Right lung (tissue), 10 donors: ENCODE measurements around the gene PDCD6IP. TPM values are rescaled to one million over a fixed set of nuclear protein-coding genes. Genes with fewer than 3 reads are reported as not detected.
A peak's percentile ranks its signal among the peaks of the same experiment; 100 is the strongest.
"Not testable (repeated sequence)": the region's sequence is repeated elsewhere in the genome, so short reads cannot be mapped to it uniquely, and the experiment has no call there.

Experiments used
- DNase-seq, 2 donors: peaks; one replicate each; pipeline ENCODE4 v3.0.0-alpha.2; 2013
- long read RNA-seq, 8 donors: transcript quantifications; one replicate each; lab custom pipeline, GENCODE V29; 2026
- polyA plus RNA-seq, 5 donors: library from polyadenylated mRNA; unstranded; fragments of 120-200 nt; gene quantifications; one replicate each; pipeline versions ENCODE4 v1.2.1 to v1.2.3, GENCODE V29; 2013; ENCODE audit warnings: inconsistent platforms in 1 of 5, low replicate concordance in 1 of 5; ENCODE audit not compliant: insufficient read length in 5 of 5, insufficient read depth in 1 of 5

PDCD6IP gene
- 100 to 1,000 TPM; 139 to 253 (median 206) TPM for polyA plus RNA-seq
- long read RNA-seq, donor 1, full-length matches to known transcripts: 19 of 74 reads
- long read RNA-seq, donor 1, partial matches to known transcripts: 55 of 74 reads
- long read RNA-seq, donor 1, other reads (novel, unspliced or antisense): 0 of 74 reads
- long read RNA-seq, donor 2, full-length matches to known transcripts: 4 of 4 reads
- long read RNA-seq, donor 2, partial matches to known transcripts: 0 of 4 reads
- long read RNA-seq, donor 2, other reads (novel, unspliced or antisense): 0 of 4 reads
- long read RNA-seq, donor 3, full-length matches to known transcripts: 10 of 45 reads
- long read RNA-seq, donor 3, partial matches to known transcripts: 35 of 45 reads
- long read RNA-seq, donor 3, other reads (novel, unspliced or antisense): 0 of 45 reads
- long read RNA-seq, donor 4, full-length matches to known transcripts: 4 of 4 reads
- long read RNA-seq, donor 4, partial matches to known transcripts: 0 of 4 reads
- long read RNA-seq, donor 4, other reads (novel, unspliced or antisense): 0 of 4 reads
- long read RNA-seq, donor 5, full-length matches to known transcripts: 12 of 75 reads
- long read RNA-seq, donor 5, partial matches to known transcripts: 63 of 75 reads
- long read RNA-seq, donor 5, other reads (novel, unspliced or antisense): 0 of 75 reads
- long read RNA-seq, donor 6, full-length matches to known transcripts: 22 of 49 reads
- long read RNA-seq, donor 6, partial matches to known transcripts: 27 of 49 reads
- long read RNA-seq, donor 6, other reads (novel, unspliced or antisense): 0 of 49 reads
- long read RNA-seq, donor 7, full-length matches to known transcripts: 8 of 25 reads
- long read RNA-seq, donor 7, partial matches to known transcripts: 17 of 25 reads
- long read RNA-seq, donor 7, other reads (novel, unspliced or antisense): 0 of 25 reads
- long read RNA-seq, donor 8, full-length matches to known transcripts: 3 of 9 reads
- long read RNA-seq, donor 8, partial matches to known transcripts: 6 of 9 reads
- long read RNA-seq, donor 8, other reads (novel, unspliced or antisense): 0 of 9 reads

DNA sequence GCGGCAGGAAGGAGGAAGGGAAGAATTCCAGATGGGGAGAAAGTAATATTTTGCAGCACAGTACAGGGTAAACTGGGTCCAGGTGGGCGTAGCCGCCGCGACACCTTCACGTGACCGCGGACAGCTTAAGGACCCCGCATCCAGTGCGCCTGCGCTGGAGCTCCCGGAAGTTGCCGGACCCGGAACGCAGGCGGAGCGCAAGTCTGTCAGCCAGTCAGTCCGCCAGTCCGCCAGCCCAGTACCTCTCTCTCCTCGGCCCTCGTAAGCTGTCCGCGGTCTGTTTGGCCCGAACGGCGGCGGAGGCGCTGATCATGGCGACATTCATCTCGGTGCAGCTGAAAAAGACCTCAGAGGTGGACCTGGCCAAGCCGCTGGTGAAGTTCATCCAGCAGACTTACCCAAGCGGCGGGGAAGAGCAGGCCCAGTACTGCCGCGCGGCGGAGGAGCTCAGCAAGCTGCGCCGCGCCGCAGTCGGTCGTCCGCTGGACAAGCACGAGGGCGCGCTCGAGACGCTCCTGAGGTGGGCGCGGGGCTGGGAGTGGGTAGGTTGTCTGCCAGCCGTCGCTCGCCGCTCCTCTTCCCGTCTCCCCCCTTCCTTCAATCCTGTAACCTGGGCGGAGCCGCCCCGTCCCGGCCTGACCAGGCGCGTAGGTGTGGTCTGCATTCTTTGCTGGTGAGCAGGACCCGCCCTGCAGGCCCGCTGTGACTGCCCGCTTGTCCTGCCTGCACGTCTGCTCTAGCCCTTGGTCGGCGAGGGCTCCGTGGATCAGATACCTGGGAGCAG is at the start of gene PDCD6IP:
TSS of gene PDCD6IP (plus strand) at position 213 of the 784 bp plus-strand sequence. CDS start at position 312, 99 bp downstream.
- peak; percentile 92 to 93 for DNase-seq

GRCh38 chr3:33749546-33750210 is 48.8 kb upstream of the PDCD6IP start:
- DNase-seq: no peak

DNA sequence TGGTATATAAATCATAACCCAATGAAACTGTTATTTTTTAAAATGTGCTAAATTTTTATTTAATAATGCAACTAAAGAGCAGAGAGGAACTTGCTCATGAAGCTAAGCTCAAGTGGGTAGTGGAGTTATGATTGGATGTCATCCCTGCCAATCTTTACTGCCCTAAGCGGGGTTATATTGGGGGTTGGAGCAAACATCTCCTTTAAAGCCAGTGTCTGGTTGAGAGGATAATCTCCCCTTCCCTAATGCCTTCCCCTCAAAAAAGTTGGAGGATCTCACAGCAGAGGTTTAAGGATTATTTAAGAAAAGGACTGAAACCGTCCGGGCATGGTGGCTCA is 48.2 kb upstream of the PDCD6IP start:
- no peak for DNase-seq

GRCh38 chr3:33751336-33751735 is 47.1 kb upstream of the PDCD6IP start:
- DNase-seq: peak in 1 of 2 donors; percentile 6

DNA sequence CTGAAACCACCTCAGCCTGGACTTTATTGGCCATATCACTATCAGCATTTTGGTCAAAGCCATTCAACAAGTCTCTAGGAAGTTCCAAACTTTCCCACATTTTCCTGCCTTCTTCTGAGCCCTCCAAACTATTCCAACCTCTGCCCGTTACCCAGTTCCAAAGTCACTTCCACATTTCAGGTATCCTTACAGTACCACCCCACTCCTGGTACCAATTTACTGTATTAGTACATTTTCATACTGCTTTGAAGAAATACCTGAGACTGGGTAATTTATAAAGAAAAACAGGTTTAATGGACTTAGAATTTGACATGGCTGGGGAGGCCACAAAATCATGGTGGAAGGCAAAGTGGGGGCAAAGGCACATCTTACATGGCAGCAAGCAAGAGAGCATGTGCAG is 44.0 kb upstream of the PDCD6IP start:
- not testable (repeated sequence) for DNase-seq

GRCh38 chr3:33758281-33758680 is 40.1 kb upstream of the PDCD6IP start:
- no peak for DNase-seq

DNA sequence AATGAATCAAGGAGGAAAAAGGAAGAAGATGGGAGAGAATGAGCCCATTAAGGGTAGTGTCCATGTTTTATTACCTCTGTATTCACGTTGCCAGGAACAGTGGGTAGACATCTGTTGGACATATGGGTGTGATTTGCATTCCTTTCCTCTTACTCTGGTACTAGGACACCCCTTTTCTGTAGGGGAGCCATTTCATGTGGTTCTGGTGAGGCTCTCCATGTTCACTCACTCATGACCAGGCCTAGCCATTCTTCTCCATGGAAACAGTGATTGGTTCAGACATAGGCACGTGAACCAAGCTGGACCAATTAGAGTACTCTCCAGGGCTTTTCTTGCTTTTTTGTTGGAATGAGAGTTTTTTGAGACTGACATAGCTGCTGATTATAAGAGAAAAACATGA is 39.6 kb upstream of the PDCD6IP start:
- DNase-seq: no peak

DNA sequence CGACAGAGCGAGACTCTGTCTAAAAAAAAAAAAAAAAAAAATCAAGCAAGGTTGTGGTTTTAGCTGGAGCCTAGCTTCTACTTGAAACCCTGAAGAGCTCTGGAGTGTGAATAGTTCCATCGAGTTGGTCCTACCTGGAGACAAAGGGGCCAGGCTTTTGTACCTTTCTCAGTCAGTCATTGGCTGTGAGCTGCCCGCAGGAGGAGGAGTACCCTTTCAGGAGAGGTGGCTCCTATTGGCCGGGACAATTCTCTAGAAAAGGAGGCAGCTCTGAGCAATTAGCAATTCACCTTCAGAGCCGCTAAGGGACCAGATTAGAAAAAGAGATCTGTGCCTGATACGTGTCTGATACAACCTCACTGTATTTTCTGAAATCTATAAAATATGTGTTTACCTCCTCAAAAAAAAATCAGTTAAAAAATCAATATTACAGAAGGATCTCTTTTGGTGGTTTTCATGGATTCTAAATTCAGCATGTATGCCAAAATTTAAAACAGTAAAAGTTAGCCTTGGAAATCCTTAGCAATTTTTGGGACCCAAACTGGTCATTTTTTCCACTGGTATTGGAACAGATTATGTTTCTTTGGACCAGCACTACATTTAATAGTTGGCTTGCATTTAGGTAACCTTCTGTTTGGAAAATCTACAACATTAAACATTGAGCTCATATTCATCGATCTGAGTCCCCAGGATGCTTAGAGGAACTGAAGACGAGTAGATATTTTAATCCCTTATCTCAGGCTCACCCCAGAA is 29.7 kb upstream of the PDCD6IP start:
- DNase-seq: no peak

DNA sequence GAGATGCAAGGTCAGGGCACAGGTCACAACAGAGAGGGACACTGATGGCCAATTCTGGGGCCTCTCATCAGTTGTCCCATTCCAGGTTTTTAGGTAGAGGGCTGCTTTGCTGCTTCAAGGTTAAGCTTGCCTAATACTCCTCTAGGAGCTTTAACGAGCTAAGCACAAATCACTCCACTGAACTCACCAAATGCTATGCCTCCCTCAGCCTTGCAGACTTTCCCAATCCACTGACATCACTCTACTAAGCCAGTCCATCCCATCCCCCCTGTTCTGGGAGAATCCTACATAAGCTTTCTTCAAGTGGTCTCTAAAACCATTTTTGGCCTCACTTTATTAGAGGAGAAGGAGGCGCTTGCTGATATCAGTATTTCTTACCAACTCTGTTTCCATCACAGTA is 24.8 kb upstream of the PDCD6IP start:
- DNase-seq: no peak

DNA sequence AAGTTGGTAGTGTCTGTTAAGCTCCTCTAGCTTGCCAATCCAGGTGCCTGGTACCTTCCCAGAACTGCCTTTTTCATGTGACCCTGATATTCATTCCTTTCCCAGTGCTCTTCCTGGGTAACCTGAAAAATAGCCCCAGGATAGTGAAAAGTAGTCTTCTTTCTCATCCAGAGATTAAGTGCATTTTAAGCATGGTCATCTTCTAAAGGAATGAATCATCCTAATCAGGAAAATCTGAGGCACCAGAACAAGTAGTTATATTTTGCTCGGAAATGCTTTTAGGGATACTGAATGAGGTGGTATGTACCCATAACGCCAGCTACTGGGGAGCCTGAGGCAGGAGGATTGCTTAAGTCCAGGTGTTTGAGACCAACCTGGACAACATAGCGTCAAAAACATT is 23.1 kb upstream of the PDCD6IP start:
- no peak for DNase-seq

DNA sequence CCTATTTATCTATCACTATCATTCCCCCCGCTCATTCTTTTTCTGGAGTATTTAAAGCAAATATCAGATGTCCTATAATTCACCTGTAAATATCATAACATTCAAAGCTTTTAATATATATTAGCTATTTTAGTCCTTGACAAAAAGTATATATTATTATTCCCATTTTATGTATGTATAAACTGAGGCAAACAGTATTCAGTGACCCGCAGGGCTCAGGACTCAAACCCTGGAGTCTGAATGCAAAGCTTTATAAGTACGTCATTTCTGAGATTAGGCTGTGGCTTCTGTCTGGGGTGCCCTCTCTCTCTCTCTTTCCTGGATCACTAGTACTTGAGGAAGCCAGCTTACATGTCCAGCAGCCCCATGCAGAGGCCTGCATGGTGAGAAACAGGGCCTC is 20.4 kb upstream of the PDCD6IP start:
- DNase-seq: no peak

DNA sequence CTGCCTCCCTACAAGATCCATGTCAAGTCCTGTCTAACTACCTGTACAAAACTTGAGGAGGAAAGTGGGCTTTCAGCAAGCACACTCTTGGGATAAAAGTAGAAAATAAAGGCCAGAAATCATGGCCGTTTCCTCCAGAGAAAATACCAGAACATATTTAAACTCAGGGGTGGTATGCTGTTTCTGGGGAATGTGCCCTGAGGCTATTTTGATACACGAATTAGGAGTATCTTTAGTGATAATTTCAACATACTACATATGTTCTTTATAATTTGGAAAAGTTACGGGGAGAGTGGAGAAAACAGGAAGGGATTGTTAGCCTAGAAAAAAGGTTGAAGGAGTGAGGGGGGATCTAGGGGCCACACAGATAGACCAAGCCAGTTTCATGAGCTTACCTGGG is 18.7 kb upstream of the PDCD6IP start:
- no peak for DNase-seq

- DNase-seq: not testable (repeated sequence)
These were observed 17.0 kb upstream of the PDCD6IP start for GRCh38 chr3:33781413-33781812.

GRCh38 chr3:33786565-33787327 is 11.7 kb upstream of the PDCD6IP start:
- no peak for DNase-seq

- peak; percentile 26 to 41 for DNase-seq
These were observed 11.0 kb upstream of the PDCD6IP start for GRCh38 chr3:33787328-33788009.

- no peak for DNase-seq
These were observed 9.1 kb upstream of the PDCD6IP start for GRCh38 chr3:33789183-33789954.

GRCh38 chr3:33790091-33790490 is 8.3 kb upstream of the PDCD6IP start:
- no peak for DNase-seq
